OCI-M2 (cell line): Measurements from ENCODE around the gene RCC2.

Experiments
- DNase-seq: peaks from one replicate; lab custom pipeline; 2025; ENCODE audit not compliant: unreplicated experiment; lab: John Stamatoyannopoulos, UW

RCC2 gene

GRCh38 chr1:17381161-17381560 is 58.3 kb downstream of the RCC2 start:
- DNase-seq: no peak

- no peak for DNase-seq
Measured at GRCh38 chr1:17377325-17377953, 62.0 kb downstream of the RCC2 start.

GRCh38 chr1:17375651-17376050 is 63.8 kb downstream of the RCC2 start:
- DNase-seq: no peak

- DNase-seq: no peak
Measured at GRCh38 chr1:17372955-17373354, 66.5 kb downstream of the RCC2 start.

- no peak for DNase-seq
Measured at GRCh38 chr1:17371896-17372295, 67.6 kb downstream of the RCC2 start, which contains the start of gene PADI6. PADI6 (plus strand) TSS chr1:17372196; CDS start chr1:17372246, 50 bp downstream.

GRCh38 chr1:17370618-17371017 is 68.9 kb downstream of the RCC2 start:
- DNase-seq: no peak

GRCh38 chr1:17369466-17369865 is 70.0 kb downstream of the RCC2 start:
- DNase-seq: no peak

GRCh38 chr1:17365293-17365692 is 74.2 kb downstream of the RCC2 start:
- DNase-seq: no peak

- no peak for DNase-seq
Measured at GRCh38 chr1:17363771-17364170, 75.7 kb downstream of the RCC2 start.

- DNase-seq: no peak
Measured at GRCh38 chr1:17363351-17363750, 76.1 kb downstream of the RCC2 start.

GRCh38 chr1:17361687-17362086 is 77.8 kb downstream of the RCC2 start:
- DNase-seq: no peak

GRCh38 chr1:17360272-17360956 is 79.1 kb downstream of the RCC2 start:
- DNase-seq: no peak

GRCh38 chr1:17359808-17360207 is 79.7 kb downstream of the RCC2 start:
- no peak for DNase-seq

- no peak for DNase-seq
Measured at GRCh38 chr1:17359031-17359430, 80.4 kb downstream of the RCC2 start.

- DNase-seq: no peak
Measured at GRCh38 chr1:17358557-17358956, 80.9 kb downstream of the RCC2 start.
